Measurements from ENCODE around the gene U2AF2. TPM values are rescaled to one million over a fixed set of nuclear protein-coding genes. Genes with fewer than 3 reads are reported as not detected.

U2AF2 gene
- total RNA-seq, 6 experiments from 2014 or later = 55.1 to 75.6 (median 63.5) TPM

DNA sequence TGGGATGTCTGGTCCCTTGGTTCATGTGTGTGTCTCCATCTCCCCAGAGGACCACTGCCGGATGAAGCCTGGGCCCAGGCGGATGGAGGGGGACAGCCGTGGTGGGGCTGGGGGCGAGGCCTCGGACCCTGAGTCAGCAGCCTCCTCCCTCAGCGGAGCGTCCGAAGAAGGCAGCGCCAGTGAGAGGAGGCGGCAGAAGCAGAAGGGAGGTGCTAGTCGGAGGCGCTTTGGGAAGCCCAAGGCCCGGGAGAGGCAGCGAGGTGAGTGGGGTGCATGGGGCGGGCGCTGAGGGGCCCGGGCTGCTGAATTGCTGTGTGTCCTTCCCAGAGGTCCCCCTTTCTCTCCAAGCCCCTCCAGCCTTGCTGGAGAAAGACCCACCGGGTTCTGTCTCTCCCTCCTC lies 3.6 kb upstream of the U2AF2 start:
- 82% methylated on average over 12 of the region's 18 CpGs for WGBS (ENCODE audit: insufficient coverage, low coverage, low lambda C conversion rate, missing lambda C conversion rate)
- H3K4me3 ChIP-seq = no peak overlapping the region
- TF ChIP-seq, protein P1, sequence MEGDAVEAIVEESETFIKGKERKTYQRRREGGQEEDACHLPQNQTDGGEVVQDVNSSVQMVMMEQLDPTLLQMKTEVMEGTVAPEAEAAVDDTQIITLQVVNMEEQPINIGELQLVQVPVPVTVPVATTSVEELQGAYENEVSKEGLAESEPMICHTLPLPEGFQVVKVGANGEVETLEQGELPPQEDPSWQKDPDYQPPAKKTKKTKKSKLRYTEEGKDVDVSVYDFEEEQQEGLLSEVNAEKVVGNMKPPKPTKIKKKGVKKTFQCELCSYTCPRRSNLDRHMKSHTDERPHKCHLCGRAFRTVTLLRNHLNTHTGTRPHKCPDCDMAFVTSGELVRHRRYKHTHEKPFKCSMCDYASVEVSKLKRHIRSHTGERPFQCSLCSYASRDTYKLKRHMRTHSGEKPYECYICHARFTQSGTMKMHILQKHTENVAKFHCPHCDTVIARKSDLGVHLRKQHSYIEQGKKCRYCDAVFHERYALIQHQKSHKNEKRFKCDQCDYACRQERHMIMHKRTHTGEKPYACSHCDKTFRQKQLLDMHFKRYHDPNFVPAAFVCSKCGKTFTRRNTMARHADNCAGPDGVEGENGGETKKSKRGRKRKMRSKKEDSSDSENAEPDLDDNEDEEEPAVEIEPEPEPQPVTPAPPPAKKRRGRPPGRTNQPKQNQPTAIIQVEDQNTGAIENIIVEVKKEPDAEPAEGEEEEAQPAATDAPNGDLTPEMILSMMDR (IDR thresholded peaks at IDR 0.05) = no peak
- TF ChIP-seq POLR2A (IDR thresholded peaks at IDR 0.05) = no peak
- intact Hi-C loops (cut with DNase I) = no loop called here
- no peak for ATAC-seq
- peaks cover 0 to 18% (median 5%) of the 10 kb centered on the region in 4 donors for H3K4me1 ChIP-seq
- H3K9me3 ChIP-seq = no peaks in the 10 kb centered on the region
- no peaks in the 10 kb centered on the region for H3K27me3 ChIP-seq
- DNase-seq = peak in 1 of 3 donors; percentile 22
- no peak overlapping the region for H3K27ac ChIP-seq
- H3K36me3 ChIP-seq = no peaks in the 10 kb centered on the region

GRCh38 chr19:55652311-55653128 lies 2.3 kb upstream of the U2AF2 start:
- Histone ChIP-seq H3K4me1 (peaks cover 0 to 26% (median 10%) of the 10 kb centered on the region in 4 donors), H3K9me3 (no peaks in the 10 kb centered on the region), H3K27me3 (no peaks in the 10 kb centered on the region), H3K36me3 (no peaks in the 10 kb centered on the region), H3K4me3 (no peak overlapping the region), H3K27ac (no peak overlapping the region)
- peak in 2 of 3 donors; percentile 57 to 58 for DNase-seq
- TF ChIP-seq POLR2A (IDR thresholded peaks at IDR 0.05) = no peak
- TF ChIP-seq, protein P1 (IDR thresholded peaks at IDR 0.05) = no peak
- ATAC-seq = no peak
- 77% methylated on average over 25 of the region's 71 CpGs for WGBS (ENCODE audit: insufficient coverage, low coverage, low lambda C conversion rate, missing lambda C conversion rate)
- intact Hi-C loops (cut with DNase I) = no loop called here

DNA sequence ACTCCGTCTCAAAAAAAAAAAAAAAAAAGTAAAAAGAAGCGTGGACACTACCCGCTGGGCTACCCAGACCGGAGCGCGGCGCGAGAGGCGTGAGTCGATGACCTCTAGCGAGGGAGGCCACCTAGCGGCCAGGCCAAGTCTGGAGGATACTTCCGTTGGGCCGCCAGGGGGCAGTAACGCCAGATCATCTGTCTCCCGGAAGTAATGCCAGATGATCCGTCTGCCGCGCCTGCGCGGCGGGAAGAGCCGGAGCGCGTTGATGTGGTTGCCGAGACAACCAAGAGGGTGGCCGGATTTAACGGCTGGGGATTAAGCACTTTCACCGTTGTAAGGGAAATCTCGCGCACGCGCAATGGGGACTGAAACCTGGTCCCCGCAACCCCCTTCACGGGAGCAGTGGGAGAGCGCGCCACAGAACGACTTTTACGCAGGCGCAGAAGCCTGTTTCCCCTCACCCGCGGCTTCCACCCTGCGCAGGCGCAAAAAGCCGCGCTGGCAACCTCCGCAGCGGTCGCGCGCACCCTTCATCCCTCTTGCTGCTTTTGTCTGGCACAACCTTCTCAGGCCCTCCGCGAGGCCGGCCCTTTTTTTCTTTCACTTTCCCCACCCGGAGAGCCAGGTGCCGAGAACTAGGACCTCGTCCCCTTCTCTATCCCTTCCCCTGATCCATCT lies 1.0 kb upstream of the U2AF2 start:
- WGBS (ENCODE audit: insufficient coverage, low coverage, low lambda C conversion rate, missing lambda C conversion rate) = 0% methylated on average over 18 of the region's 57 CpGs
- Histone ChIP-seq H3K27me3 (no peaks in the 10 kb centered on the region), H3K4me3 (peak overlapping the region; percentile 83 to 99 (median 88)), H3K4me1 (peaks cover 0 to 33% (median 12%) of the 10 kb centered on the region in 4 donors), H3K36me3 (no peaks in the 10 kb centered on the region), H3K9me3 (no peaks in the 10 kb centered on the region), H3K27ac (peak overlapping the region; percentile 93 to 96 (median 96))
- DNase-seq (peak; percentile 98), ATAC-seq (peak; percentile 69 to 78 (median 74))
- TF ChIP-seq, protein P1 (IDR thresholded peaks at IDR 0.05) = peak; percentile 98 to 100 (median 99)
- TF ChIP-seq POLR2A (IDR thresholded peaks at IDR 0.05) = peak; percentile 84
- intact Hi-C loops (cut with DNase I) = no loop called here

GRCh38 chr19:55654323-55654867 lies 440 bp upstream of the U2AF2 start:
- Histone ChIP-seq H3K4me3 (peak overlapping the region; percentile 83 to 99 (median 88)), H3K9me3 (no peaks in the 10 kb centered on the region), H3K4me1 (peaks cover 0 to 32% (median 12%) of the 10 kb centered on the region in 4 donors), H3K27ac (peak overlapping the region; percentile 93 to 96 (median 96)), H3K27me3 (no peaks in the 10 kb centered on the region), H3K36me3 (no peaks in the 10 kb centered on the region)
- ATAC-seq = peak; percentile 80 to 82 (median 82)
- TF ChIP-seq, protein P1 (IDR thresholded peaks at IDR 0.05) = no peak
- no peak for TF ChIP-seq POLR2A (IDR thresholded peaks at IDR 0.05)
- intact Hi-C loops (cut with DNase I) = no loop called here
- DNase-seq = peak; percentile 99
- 0% methylated on average over 46 of the region's 52 CpGs for WGBS (ENCODE audit: insufficient coverage, low coverage, low lambda C conversion rate, missing lambda C conversion rate)
